GM19438 (cell line): Measurements from ENCODE around the gene OAS3.

ENCODE experiments used
- ATAC-seq: cut with Tn5 transposase; IDR thresholded peaks from one replicate; pipeline ENCODE4 v1.9.1; 2021; ENCODE audit warnings: low read depth; ENCODE audit not compliant: unreplicated experiment

Gene OAS3

GRCh38 chr12:113006206-113006605 lies 67.9 kb downstream of the OAS3 start:
- no peak for ATAC-seq

GRCh38 chr12:113006641-113007040 lies 68.4 kb downstream of the OAS3 start:
- no peak for ATAC-seq

DNA sequence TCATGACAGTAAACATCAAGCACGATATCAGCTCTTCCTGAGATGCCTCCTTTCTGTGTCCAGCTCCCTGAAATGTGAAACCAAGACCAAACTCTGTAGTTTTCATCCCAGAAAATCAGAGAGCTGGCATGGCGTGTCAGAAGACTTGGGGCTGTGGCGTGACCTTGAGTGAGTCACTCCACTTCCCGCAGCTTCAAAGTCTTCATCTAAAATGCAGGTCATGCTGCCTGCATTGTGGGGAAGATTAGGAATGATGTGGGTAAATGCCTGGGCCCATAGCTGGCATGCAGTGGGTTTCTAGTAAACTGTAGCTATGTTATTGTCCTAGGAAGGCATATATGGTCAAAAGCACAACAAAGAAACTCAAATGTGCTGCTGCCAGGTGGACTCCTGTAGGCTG lies 68.9 kb downstream of the OAS3 start:
- no peak for ATAC-seq

DNA sequence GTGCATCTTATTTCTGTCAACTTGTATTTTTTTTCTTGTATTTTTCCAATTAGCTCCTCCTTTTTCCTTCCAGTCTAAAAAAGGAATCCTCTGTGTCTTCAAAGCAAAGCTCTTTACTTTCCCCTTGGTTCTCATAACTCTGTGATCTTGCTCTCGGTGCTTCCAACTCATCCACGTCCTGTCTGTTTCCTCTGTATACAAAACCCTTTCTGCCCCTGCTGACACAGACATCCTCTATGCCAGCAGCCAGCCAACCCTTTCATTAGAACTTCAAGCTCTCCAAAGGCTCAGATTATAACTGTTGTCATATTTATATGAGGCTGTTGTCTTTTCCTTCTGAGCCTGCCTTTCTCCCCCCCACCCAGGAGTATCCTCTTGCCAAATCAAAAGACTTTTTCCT lies 72.4 kb downstream of the OAS3 start:
- no peak for ATAC-seq

GRCh38 chr12:113014565-113014964 lies 76.3 kb downstream of the OAS3 start:
- no peak for ATAC-seq

- no peak for ATAC-seq
Observed at GRCh38 chr12:113016796-113017195, 78.5 kb downstream of the OAS3 start.

DNA sequence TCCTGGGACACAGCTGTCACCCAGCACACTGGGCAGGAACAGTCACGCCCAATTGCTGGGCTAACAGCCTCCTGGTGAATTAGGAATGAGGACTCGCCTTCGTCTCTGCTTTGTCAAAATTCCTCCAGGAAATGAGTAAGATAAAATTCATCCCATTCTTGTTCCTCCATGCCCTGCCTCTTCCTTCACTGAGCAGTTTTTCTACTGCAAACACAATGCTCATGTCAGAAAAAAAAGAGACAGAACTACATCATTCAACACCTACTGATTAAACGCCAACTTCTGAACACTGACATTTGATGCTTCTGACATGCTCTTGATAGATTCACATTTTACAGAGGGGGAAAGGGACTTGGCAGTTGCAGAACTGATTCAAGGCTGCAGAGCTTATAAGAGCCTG lies 80.8 kb downstream of the OAS3 start:
- ATAC-seq: no peak

GRCh38 chr12:113021500-113021899 lies 83.2 kb downstream of the OAS3 start:
- no peak for ATAC-seq
